ENCODE results near the gene NPFF. TPM values are rescaled to one million over a fixed set of nuclear protein-coding genes. Genes with fewer than 3 reads are reported as not detected.

NPFF gene
- total RNA-seq, 2 donors from 2014 or later = not detected

GRCh38 chr12:53500776-53501614, 6.3 kb downstream of the NPFF start, which contains the start of gene TARBP2:
Gene TARBP2, plus strand, starts transcription at chr12:53501283. Its CDS starts 126 bp downstream, at chr12:53501409.
- DNase-seq = peak; percentile 98 to 99 (median 98)
- ATAC-seq = peak; percentile 91
- Histone ChIP-seq H3K27ac (peak within 1 kb of the TSS; percentile 93 to 99 (median 96)), H3K36me3 (replicated peaks in 1 of 2; ENCODE audit: insufficient read depth in 1 of 2, low read depth in 2 of 2) (no peaks in the 10 kb centered on the region), H3K4me1 (peaks cover 43% of the 10 kb centered on the region), H3K9me3 (no peaks in the 10 kb centered on the region), H3K4me3 (peak within 1 kb of the TSS; percentile 53 to 60), H3K27me3 (no peaks in the 10 kb centered on the region)
- intact Hi-C loops (cut with DNase I) = loop anchor here (10.0 kb wide), 1 partner anchor 146 kb away; no protein-coding TSS in a partner anchor
- TF ChIP-seq CTCF (IDR thresholded peaks at IDR 0.05) (peak in 4 of 7 experiments; percentile 9 to 26 (median 13)), POLR2A (IDR thresholded peaks at IDR 0.05) (peak; percentile 43 to 61 (median 56))
- 0 to 1% methylated on average over 37 to 74 of the region's 74 CpGs for WGBS, 2 donors

GRCh38 chr12:53500142-53500775, 7.0 kb downstream of the NPFF start:
- Histone ChIP-seq H3K27me3 (no peaks in the 10 kb centered on the region), H3K9me3 (no peaks in the 10 kb centered on the region), H3K27ac (peak overlapping the region; percentile 93 to 99 (median 96)), H3K4me1 (peaks cover 49% of the 10 kb centered on the region), H3K36me3 (replicated peaks in 1 of 2; ENCODE audit: insufficient read depth in 1 of 2, low read depth in 2 of 2) (no peaks in the 10 kb centered on the region), H3K4me3 (peak overlapping the region in 1 of 2 donors; percentile 37)
- intact Hi-C loops (cut with DNase I) = loop anchor here (10.0 kb wide), 1 partner anchor 145 kb away; no protein-coding TSS in a partner anchor
- 0 to 1% methylated on average over 9 to 17 of the region's 17 CpGs for WGBS, 2 donors
- ATAC-seq (peak; percentile 9), DNase-seq (peak; percentile 58 to 85 (median 70))
- TF ChIP-seq CTCF (IDR thresholded peaks at IDR 0.05) (no peak), POLR2A (IDR thresholded peaks at IDR 0.05) (peak; percentile 87 to 98 (median 96))

DNA sequence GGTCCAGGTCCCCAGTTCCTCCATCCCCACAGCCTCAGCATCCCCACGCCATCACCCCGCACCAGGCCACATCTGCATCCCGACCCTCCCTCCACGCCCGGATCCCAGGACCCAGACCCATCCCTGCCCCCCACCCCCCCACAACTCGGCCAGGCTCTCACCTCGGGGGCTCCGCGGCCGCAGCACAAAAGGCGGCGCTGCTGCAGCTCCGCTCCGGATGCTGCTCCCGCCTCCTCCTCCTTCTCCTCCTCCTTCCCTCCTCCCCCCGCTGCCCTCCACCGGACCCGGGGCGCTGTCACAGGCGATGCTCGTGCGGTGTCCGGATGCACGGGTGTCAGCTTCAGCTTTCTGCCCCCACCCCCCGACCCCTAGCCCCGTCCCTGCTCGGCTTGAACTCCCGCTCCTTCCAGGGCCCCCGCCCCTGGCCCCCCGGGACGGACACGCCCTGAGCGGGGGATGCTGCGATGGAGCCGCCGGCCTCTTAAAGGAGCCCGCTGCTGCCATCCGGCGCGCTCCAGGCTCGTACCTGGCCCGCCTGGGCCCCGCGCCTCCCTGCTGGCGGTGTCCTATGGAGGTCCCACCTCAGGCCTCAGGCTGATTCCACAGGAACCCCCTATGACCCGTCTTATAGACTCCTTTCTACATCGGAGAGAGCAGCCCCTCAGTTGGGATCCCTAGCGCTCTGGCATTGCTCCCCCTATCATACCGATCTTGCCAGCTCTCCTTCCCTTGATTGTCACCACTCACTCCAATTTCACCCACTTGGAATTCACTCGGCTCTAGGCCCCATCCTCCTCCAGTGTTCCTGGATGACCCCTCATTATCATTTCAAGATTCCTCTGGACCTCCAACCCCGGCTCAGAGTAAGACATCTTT, 7.8 kb downstream of the NPFF start, which contains the start of gene MAP3K12:
TSS of gene MAP3K12 (minus strand) at position 193 of the 876 bp plus-strand sequence. CDS start 12,067 bp downstream, outside the sequence.
- DNase-seq (peak in 3 of 4 donors; percentile 46 to 50 (median 48)), ATAC-seq (no peak)
- Histone ChIP-seq H3K9me3 (no peaks in the 10 kb centered on the region), H3K36me3 (replicated peaks in 1 of 2; ENCODE audit: insufficient read depth in 1 of 2, low read depth in 2 of 2) (no peaks in the 10 kb centered on the region), H3K27me3 (no peaks in the 10 kb centered on the region), H3K27ac (peak within 1 kb of the TSS; percentile 93 to 99 (median 96)), H3K4me1 (peaks cover 52% of the 10 kb centered on the region), H3K4me3 (peak within 1 kb of the TSS in 1 of 2 donors; percentile 37)
- WGBS, 2 donors = 2% methylated on average over 24 to 42 of the region's 51 CpGs
- intact Hi-C loops (cut with DNase I) = loop anchor here (10.0 kb wide), 1 partner anchor 145 kb away; no protein-coding TSS in a partner anchor
- TF ChIP-seq POLR2A (IDR thresholded peaks at IDR 0.05) = no peak
- no peak for TF ChIP-seq CTCF (IDR thresholded peaks at IDR 0.05)

DNA sequence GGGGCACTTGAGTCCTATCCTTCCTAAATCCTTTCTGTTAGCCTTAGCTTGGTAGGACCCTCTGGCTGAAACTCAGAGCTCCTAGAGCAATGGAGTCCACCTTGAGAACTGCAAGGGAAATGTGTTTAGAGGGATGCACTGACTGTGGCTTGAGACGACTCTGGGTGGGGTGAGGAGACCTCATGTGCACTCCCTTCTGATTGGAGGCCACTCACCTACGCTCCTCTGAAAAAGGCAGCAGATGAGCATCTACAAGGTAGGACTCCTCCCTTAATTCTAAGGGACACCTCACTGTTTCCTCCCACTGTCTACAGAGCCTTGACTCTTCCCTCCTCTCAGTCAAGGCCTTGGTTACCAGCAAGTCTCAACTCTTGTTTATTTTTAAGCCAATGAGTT, 9.1 kb downstream of the NPFF start:
- TF ChIP-seq CTCF (IDR thresholded peaks at IDR 0.05) (no peak), POLR2A (IDR thresholded peaks at IDR 0.05) (no peak)
- intact Hi-C loops (cut with DNase I) = no loop called here
- Histone ChIP-seq H3K4me3 (no peak overlapping the region), H3K27me3 (no peaks in the 10 kb centered on the region), H3K36me3 (replicated peaks in 1 of 2; ENCODE audit: insufficient read depth in 1 of 2, low read depth in 2 of 2) (no peaks in the 10 kb centered on the region), H3K27ac (no peak overlapping the region), H3K9me3 (no peaks in the 10 kb centered on the region), H3K4me1 (peaks cover 58% of the 10 kb centered on the region)
- no peak for DNase-seq
- ATAC-seq = no peak
- WGBS, 2 donors = 73 to 89% methylated on average over 2 of the region's 2 CpGs

Measured in body of pancreas (tissue), 4 donors.